ENCODE results near the gene EPHA5. TPM values are rescaled to one million over a fixed set of nuclear protein-coding genes. Genes with fewer than 3 reads are reported as not detected.

Gene EPHA5
- under 1 TPM; 0.10 to 0.39 TPM for total RNA-seq
- polyA plus RNA-seq, result not detected
- long read RNA-seq, donor 1, result 0 reads
- long read RNA-seq, donor 2, result 0 reads

- Histone ChIP-seq H3K27ac (ENCODE audit: low read depth in 1 of 2, low read length in 2 of 2) (no peak within 1 kb of the TSS), H3K9me3 (ENCODE audit: control insufficient read depth, low read length) (no peaks in the 10 kb centered on the region), H3K36me3 (ENCODE audit: control insufficient read depth in 1 of 2, insufficient read depth in 2 of 2, low read length in 1 of 2) (no peaks in the 10 kb centered on the region), H3K27me3 (ENCODE audit: control insufficient read depth in 1 of 2, insufficient read depth in 2 of 2, low read length in 1 of 2) (peaks cover 0 to 4% of the 10 kb centered on the region in 2 donors), H3K4me3 (ENCODE audit: low read length in 2 of 2) (peak within 1 kb of the TSS in 1 of 2 donors; percentile 9), H3K4me1 (ENCODE audit: control insufficient read depth in 1 of 2, insufficient read depth in 2 of 2, low read length in 2 of 2) (no peaks in the 10 kb centered on the region)
- ATAC-seq (ENCODE audit: low FRiP score) (peak; percentile 85), DNase-seq (peak; percentile 55 to 82)
- intact Hi-C loops (cut with DNase I), result no loop called here
- 0 to 1% methylated on average over 43 to 51 of the region's 51 CpGs for WGBS, 2 donors
Observed at GRCh38 chr4:65670331-65671031, at the start of gene EPHA5. TSS of gene EPHA5 (minus strand) at chr4:65670489. CDS start at chr4:65669742, 747 bp downstream.

DNA sequence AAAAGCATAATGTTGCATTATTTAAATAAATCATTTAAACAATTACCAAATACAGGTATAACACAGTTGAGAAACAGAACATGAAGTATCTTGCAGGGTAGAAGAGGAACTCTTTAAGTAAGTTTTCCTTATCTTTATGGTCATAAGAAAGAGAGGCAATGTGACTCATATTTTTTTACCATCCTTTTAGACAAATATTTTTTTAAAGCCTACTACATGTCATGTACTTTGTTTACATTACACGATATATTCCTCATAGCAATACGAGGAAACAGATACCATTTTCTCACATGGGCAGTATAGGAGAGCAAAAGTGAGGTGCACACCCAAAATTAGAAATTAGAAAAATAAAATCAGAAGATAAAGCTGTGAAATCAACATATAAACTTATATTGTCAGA lies 49.3 kb upstream of the EPHA5 start:
- Histone ChIP-seq H3K36me3 (ENCODE audit: control insufficient read depth in 1 of 2, insufficient read depth in 2 of 2, low read length in 1 of 2) (no peaks in the 10 kb centered on the region), H3K27me3 (ENCODE audit: control insufficient read depth in 1 of 2, insufficient read depth in 2 of 2, low read length in 1 of 2) (no peaks in the 10 kb centered on the region), H3K4me3 (ENCODE audit: low read length in 2 of 2) (no peak overlapping the region), H3K27ac (ENCODE audit: low read depth in 1 of 2, low read length in 2 of 2) (no peak overlapping the region), H3K4me1 (ENCODE audit: control insufficient read depth in 1 of 2, insufficient read depth in 2 of 2, low read length in 2 of 2) (no peaks in the 10 kb centered on the region), H3K9me3 (ENCODE audit: control insufficient read depth, low read length) (no peaks in the 10 kb centered on the region)
- WGBS, 2 donors, result 22 to 26% methylated on average over 2 of the region's 2 CpGs
- ATAC-seq (ENCODE audit: low FRiP score) (no peak), DNase-seq (no peak)
- intact Hi-C loops (cut with DNase I), result no loop called here

DNA sequence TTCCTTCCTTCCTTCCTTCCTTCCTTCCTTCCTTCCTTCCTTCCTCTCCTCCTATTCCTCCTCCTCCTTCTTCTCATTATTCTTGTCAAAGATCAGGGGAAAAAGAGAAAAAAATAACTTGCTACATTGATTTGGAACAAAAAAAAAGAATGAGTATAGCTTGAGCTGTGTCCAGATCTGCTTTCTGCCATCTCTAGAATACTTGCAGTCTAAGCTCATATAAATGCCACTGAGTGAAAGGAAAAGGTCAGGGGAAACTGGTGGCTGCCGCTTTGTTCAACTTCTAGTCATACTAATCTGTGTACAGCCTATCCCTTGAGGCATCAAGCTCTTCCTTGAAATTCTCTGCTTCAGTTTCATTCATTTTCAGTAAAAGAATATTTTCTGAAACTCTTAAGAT lies 28.3 kb upstream of the EPHA5 start:
- Histone ChIP-seq H3K27ac (ENCODE audit: low read depth in 1 of 2, low read length in 2 of 2) (no peak overlapping the region), H3K27me3 (ENCODE audit: control insufficient read depth in 1 of 2, insufficient read depth in 2 of 2, low read length in 1 of 2) (no peaks in the 10 kb centered on the region), H3K36me3 (ENCODE audit: control insufficient read depth in 1 of 2, insufficient read depth in 2 of 2, low read length in 1 of 2) (no peaks in the 10 kb centered on the region), H3K4me3 (ENCODE audit: low read length in 2 of 2) (no peak overlapping the region), H3K4me1 (ENCODE audit: control insufficient read depth in 1 of 2, insufficient read depth in 2 of 2, low read length in 2 of 2) (no peaks in the 10 kb centered on the region), H3K9me3 (ENCODE audit: control insufficient read depth, low read length) (no peaks in the 10 kb centered on the region)
- DNase-seq (no peak), ATAC-seq (ENCODE audit: low FRiP score) (no peak)
- WGBS, 2 donors, result 76 to 83% methylated on average over 1 of the region's 1 CpG
- intact Hi-C loops (cut with DNase I), result no loop called here

GRCh38 chr4:65696436-65696835 lies 26.1 kb upstream of the EPHA5 start:
- 55 to 76% methylated on average over 4 of the region's 4 CpGs for WGBS, 2 donors
- intact Hi-C loops (cut with DNase I), result no loop called here
- ATAC-seq (ENCODE audit: low FRiP score) (no peak), DNase-seq (no peak)
- Histone ChIP-seq H3K27ac (ENCODE audit: low read depth in 1 of 2, low read length in 2 of 2) (no peak overlapping the region), H3K36me3 (ENCODE audit: control insufficient read depth in 1 of 2, insufficient read depth in 2 of 2, low read length in 1 of 2) (no peaks in the 10 kb centered on the region), H3K4me1 (ENCODE audit: control insufficient read depth in 1 of 2, insufficient read depth in 2 of 2, low read length in 2 of 2) (no peaks in the 10 kb centered on the region), H3K27me3 (ENCODE audit: control insufficient read depth in 1 of 2, insufficient read depth in 2 of 2, low read length in 1 of 2) (no peaks in the 10 kb centered on the region), H3K9me3 (ENCODE audit: control insufficient read depth, low read length) (no peaks in the 10 kb centered on the region), H3K4me3 (ENCODE audit: low read length in 2 of 2) (no peak overlapping the region)

DNA sequence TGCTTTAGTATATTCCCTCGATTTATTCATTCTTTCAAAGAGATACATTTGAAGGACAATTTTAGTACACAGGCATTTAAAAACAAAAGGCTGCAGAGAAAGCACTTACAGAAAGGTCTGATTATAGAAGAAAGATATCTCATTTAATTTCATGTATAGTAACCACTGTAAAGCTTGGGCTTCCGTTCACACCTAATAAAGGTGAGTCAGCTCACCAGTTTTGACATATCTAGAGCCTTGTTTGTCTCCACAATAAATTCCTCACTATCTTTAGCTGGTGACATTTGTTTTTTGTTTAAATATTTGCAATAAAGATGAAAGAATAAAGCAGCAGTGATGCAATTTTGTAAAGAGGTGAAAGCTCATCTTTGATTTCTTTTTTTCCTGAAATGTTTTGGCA lies 1.1 kb upstream of the EPHA5 start:
- no peak overlapping the region for H3K4me3 ChIP-seq (ENCODE audit: low read length in 2 of 2)
- H3K9me3 ChIP-seq (ENCODE audit: control insufficient read depth, low read length), result no peaks in the 10 kb centered on the region
- no peak for DNase-seq
- H3K36me3 ChIP-seq (ENCODE audit: control insufficient read depth in 1 of 2, insufficient read depth in 2 of 2, low read length in 1 of 2), result no peaks in the 10 kb centered on the region
- intact Hi-C loops (cut with DNase I), result no loop called here
- H3K27me3 ChIP-seq (ENCODE audit: control insufficient read depth in 1 of 2, insufficient read depth in 2 of 2, low read length in 1 of 2), result peaks cover 0 to 4% of the 10 kb centered on the region in 2 donors
- WGBS, 2 donors, result 41% methylated on average over 2 of the region's 2 CpGs
- no peak overlapping the region for H3K27ac ChIP-seq (ENCODE audit: low read depth in 1 of 2, low read length in 2 of 2)
- ATAC-seq (ENCODE audit: low FRiP score), result no peak
- no peaks in the 10 kb centered on the region for H3K4me1 ChIP-seq (ENCODE audit: control insufficient read depth in 1 of 2, insufficient read depth in 2 of 2, low read length in 2 of 2)

- 1% methylated on average over 6 of the region's 6 CpGs for WGBS, 2 donors
- intact Hi-C loops (cut with DNase I), result no loop called here
- no peak overlapping the region for H3K27ac ChIP-seq (ENCODE audit: low read depth in 1 of 2, low read length in 2 of 2)
- H3K4me1 ChIP-seq (ENCODE audit: control insufficient read depth in 1 of 2, insufficient read depth in 2 of 2, low read length in 2 of 2), result no peaks in the 10 kb centered on the region
- peaks cover 0 to 4% of the 10 kb centered on the region in 2 donors for H3K27me3 ChIP-seq (ENCODE audit: control insufficient read depth in 1 of 2, insufficient read depth in 2 of 2, low read length in 1 of 2)
- no peak for ATAC-seq (ENCODE audit: low FRiP score)
- no peak for DNase-seq
- no peaks in the 10 kb centered on the region for H3K9me3 ChIP-seq (ENCODE audit: control insufficient read depth, low read length)
- peak overlapping the region in 1 of 2 donors; percentile 9 for H3K4me3 ChIP-seq (ENCODE audit: low read length in 2 of 2)
- no peaks in the 10 kb centered on the region for H3K36me3 ChIP-seq (ENCODE audit: control insufficient read depth in 1 of 2, insufficient read depth in 2 of 2, low read length in 1 of 2)
Observed at GRCh38 chr4:65670020-65670330, 314 bp downstream of the EPHA5 start.

GRCh38 chr4:65669111-65670019 lies 924 bp downstream of the EPHA5 start:
- H3K27me3 ChIP-seq (ENCODE audit: control insufficient read depth in 1 of 2, insufficient read depth in 2 of 2, low read length in 1 of 2), result peaks cover 0 to 4% of the 10 kb centered on the region in 2 donors
- WGBS, 2 donors, result 1 to 2% methylated on average over 59 to 60 of the region's 60 CpGs
- intact Hi-C loops (cut with DNase I), result no loop called here
- H3K4me1 ChIP-seq (ENCODE audit: control insufficient read depth in 1 of 2, insufficient read depth in 2 of 2, low read length in 2 of 2), result no peaks in the 10 kb centered on the region
- H3K9me3 ChIP-seq (ENCODE audit: control insufficient read depth, low read length), result no peaks in the 10 kb centered on the region
- H3K27ac ChIP-seq (ENCODE audit: low read depth in 1 of 2, low read length in 2 of 2), result no peak overlapping the region
- no peak overlapping the region for H3K4me3 ChIP-seq (ENCODE audit: low read length in 2 of 2)
- no peaks in the 10 kb centered on the region for H3K36me3 ChIP-seq (ENCODE audit: control insufficient read depth in 1 of 2, insufficient read depth in 2 of 2, low read length in 1 of 2)
- peak; percentile 42 to 78 for DNase-seq
- peak; percentile 9 for ATAC-seq (ENCODE audit: low FRiP score)

GRCh38 chr4:65668201-65669089 lies 1.8 kb downstream of the EPHA5 start:
- Histone ChIP-seq H3K9me3 (ENCODE audit: control insufficient read depth, low read length) (no peaks in the 10 kb centered on the region), H3K27ac (ENCODE audit: low read depth in 1 of 2, low read length in 2 of 2) (no peak overlapping the region), H3K27me3 (ENCODE audit: control insufficient read depth in 1 of 2, insufficient read depth in 2 of 2, low read length in 1 of 2) (peaks cover 0 to 4% of the 10 kb centered on the region in 2 donors), H3K4me1 (ENCODE audit: control insufficient read depth in 1 of 2, insufficient read depth in 2 of 2, low read length in 2 of 2) (no peaks in the 10 kb centered on the region), H3K36me3 (ENCODE audit: control insufficient read depth in 1 of 2, insufficient read depth in 2 of 2, low read length in 1 of 2) (no peaks in the 10 kb centered on the region), H3K4me3 (ENCODE audit: low read length in 2 of 2) (peak overlapping the region in 1 of 2 donors; percentile 21)
- intact Hi-C loops (cut with DNase I), result no loop called here
- DNase-seq (peak; percentile 30 to 68), ATAC-seq (ENCODE audit: low FRiP score) (peak; percentile 15)
- WGBS, 2 donors, result 2 to 4% methylated on average over 32 of the region's 32 CpGs

Data from aorta (tissue), 5 donors.